A549 treated with GW870086 at 1 μM for 4 hours (cell line): ENCODE results near the gene COL4A6. TPM values are rescaled to one million over a fixed set of nuclear protein-coding genes. Genes with fewer than 3 reads are reported as not detected.

Experiments used
- total RNA-seq: library from RNA; stranded (reverse); fragments of 200-300 nt; extraction: Qiagen RNA extraction; gene quantifications from 5 replicates; pipeline ENCODE4 v1.2.3, GENCODE V29; 2022; ENCODE audit warnings: low read depth

Gene COL4A6
- 15.0 to 17.0 TPM (median 16.0 TPM) in 5 replicates for total RNA-seq

DNA sequence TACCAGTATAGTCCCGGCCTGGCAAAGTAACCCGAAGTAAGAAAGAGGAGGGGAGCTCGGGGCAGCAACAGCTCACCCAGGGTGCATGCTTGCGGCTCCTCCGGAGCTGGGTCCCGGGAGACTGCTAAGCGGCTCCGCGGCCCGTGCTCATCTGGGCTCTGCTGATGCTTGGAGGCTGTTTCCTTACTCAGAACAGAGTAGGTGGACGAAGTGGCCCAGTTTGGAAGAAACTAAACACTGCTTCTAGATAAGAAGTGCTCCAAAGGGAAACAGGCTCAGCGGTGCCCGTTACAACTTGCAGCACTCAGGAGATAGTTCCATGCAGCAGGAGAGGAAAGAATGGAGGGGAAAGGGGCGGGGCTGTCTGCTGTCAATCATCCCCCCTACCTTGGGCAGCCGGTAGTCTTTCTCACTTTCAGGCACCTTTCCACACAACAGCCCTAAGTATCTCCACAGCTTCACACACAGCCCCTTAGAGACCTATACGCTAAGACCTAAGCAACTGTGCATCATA is at the start of gene COL4A6:
TSS of gene COL4A6 (minus strand) at position 313 of the 514 bp plus-strand sequence. CDS start at position 87, 226 bp downstream.

DNA sequence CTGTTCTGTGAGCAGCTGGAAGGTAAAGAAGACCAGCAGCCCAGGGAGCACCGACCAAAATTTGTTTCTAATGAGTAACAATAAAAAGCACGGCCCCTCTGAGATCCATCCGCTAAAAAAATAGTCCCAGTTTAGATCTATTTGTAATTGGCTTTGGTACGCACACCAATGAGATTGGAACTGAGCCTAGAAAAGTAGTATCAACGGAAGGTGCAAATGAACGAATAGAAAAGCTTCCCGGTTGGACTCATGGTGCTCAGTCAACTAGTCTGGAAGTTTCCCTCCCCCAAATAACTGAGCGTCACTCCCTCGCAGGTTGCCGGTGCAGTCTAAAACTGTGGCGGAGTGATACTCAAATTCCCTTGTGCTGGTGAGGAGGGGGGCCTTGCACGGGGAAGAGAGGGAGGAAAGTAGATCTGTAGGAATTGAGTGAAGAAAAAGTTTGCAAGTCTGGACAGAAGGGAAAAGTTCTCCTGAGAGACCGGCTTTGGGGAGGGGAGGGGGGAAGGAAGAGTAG is 1.3 kb upstream of the COL4A6 start, which contains the start of gene COL4A5:
TSS of gene COL4A5 (plus strand) at position 413 of the 517 bp plus-strand sequence. CDS start 288 bp downstream, outside the sequence.

Other genes starting within 250 kb of the COL4A6 start
- gene COL4A5, start 1.4 kb upstream of the COL4A6 start, total RNA-seq = 7.9 to 14.7 TPM (median 11.9 TPM) in 5 replicates